DND-41 (cell line): Measurements from ENCODE around the gene SECISBP2.

ENCODE experiments used
- ATAC-seq: fragments of 200-7000 bp; cut with Tn5 transposase; 3 replicates; pipeline ENCODE4 v1.9.1; 2021; ENCODE audit warnings: low read depth; ENCODE audit not compliant: insufficient read depth
- DNase-seq: peaks from one replicate; pipeline ENCODE4 v3.0.0-alpha.2; 2020
- H2AFZ ChIP-seq: 2 replicates; pipeline ENCODE4 v1.6.0; 2012; ENCODE audit warnings: low read depth, low read length
- H3K27ac ChIP-seq: 2 replicates; pipeline ENCODE4 v1.5.1; 2012; ENCODE audit warnings: low read length, inconsistent platforms
- H3K27me3 ChIP-seq: fragments of 200-600 bp; sonication (generic); 2 replicates; pipeline ENCODE4 v1.6.0; 2012; ENCODE audit warnings: low read length, mild to moderate bottlenecking, inconsistent platforms; ENCODE audit not compliant: insufficient read depth, poor library complexity
- H3K36me3 ChIP-seq: 2 replicates; pipeline ENCODE4 v1.5.1; 2012; ENCODE audit warnings: low read length, inconsistent platforms; ENCODE audit not compliant: insufficient read depth
- H3K4me1 ChIP-seq: 2 replicates; pipeline ENCODE4 v1.5.1; 2012; ENCODE audit warnings: mild to moderate bottlenecking, low read length; ENCODE audit not compliant: insufficient read depth
- H3K4me2 ChIP-seq: 2 replicates; pipeline ENCODE4 v1.6.0; 2012; ENCODE audit warnings: mild to moderate bottlenecking, moderate library complexity, low read length, inconsistent platforms; ENCODE audit not compliant: insufficient read depth
- H3K4me3 ChIP-seq, 2 experiments: fragments of 200-600 bp in 1 of 2; shearing (Covaris generic) in 1 of 2; 2 replicates each; pipeline ENCODE4 v1.5.1; 2012 to 2016; ENCODE audit warnings: inconsistent platforms in 2 of 2, low read length in 2 of 2, mild to moderate bottlenecking in 2 of 2, low read depth in 1 of 2, moderate library complexity in 1 of 2
- H3K79me2 ChIP-seq: 2 replicates; pipeline ENCODE4 v1.6.0; 2012; ENCODE audit warnings: low read length, inconsistent platforms; ENCODE audit not compliant: insufficient read depth
- H3K9ac ChIP-seq: 2 replicates; pipeline ENCODE4 v1.6.0; 2012; ENCODE audit warnings: low read depth, mild to moderate bottlenecking, inconsistent platforms, low read length, moderate library complexity
- H3K9me3 ChIP-seq: 2 replicates; pipeline ENCODE4 v1.5.1; 2012; ENCODE audit warnings: low read length, moderate library complexity, mild to moderate bottlenecking, inconsistent platforms; ENCODE audit not compliant: insufficient read depth, severe bottlenecking
- H4K20me1 ChIP-seq: 2 replicates; pipeline ENCODE4 v1.6.0; 2012; ENCODE audit warnings: low read length; ENCODE audit not compliant: insufficient read depth
- EZH2 ChIP-seq: IDR thresholded peaks from 3 replicates; pipeline ENCODE4 v1.6.1; 2012; ENCODE audit warnings: borderline replicate concordance, low read depth, mild to moderate bottlenecking, moderate library complexity, low read length, inconsistent platforms; ENCODE audit not compliant: severe bottlenecking
- TF ChIP-seq, protein P1 (sequence below): IDR thresholded peaks from 2 replicates; pipeline ENCODE4 v1.5.1; 2012; ENCODE audit warnings: borderline replicate concordance, low read length, moderate library complexity, mild to moderate bottlenecking; ENCODE audit not compliant: poor library complexity, severe bottlenecking; ENCODE audit errors: extremely low read depth

The SECISBP2 gene

DNA sequence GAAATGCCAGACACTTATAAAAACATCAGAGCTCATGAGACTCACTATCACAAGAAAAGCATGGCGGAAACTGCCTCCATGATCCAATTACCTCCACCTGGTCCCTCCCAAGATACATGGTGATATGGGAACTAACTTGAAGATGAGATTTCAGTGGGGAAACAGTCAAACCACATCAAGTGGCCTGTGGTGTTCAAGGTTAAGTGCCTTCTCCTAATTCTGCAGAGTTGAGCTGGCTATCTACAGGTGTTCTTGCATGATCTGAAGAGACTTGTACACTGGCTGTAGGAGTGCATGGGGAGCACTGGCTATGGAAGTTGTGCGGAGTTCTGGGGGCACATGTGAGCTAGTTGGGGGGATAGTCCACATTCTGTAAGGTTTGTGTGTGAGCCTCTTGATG is 41.3 kb upstream of the SECISBP2 start:
- Histone ChIP-seq H3K4me2 (peak overlapping the region; percentile 49), H2AFZ (no peak overlapping the region; the same call in 1 of the 2 replicates), H3K9me3 (peaks cover 33% of the 10 kb centered on the region), H3K27me3 (no peaks in the 10 kb centered on the region), H4K20me1 (no peaks in the 10 kb centered on the region), H3K4me3 (peak overlapping the region in 1 of 2 experiments; percentile 30; a peak in 2 of 4 replicates), H3K36me3 (no peaks in the 10 kb centered on the region), H3K27ac (peak overlapping the region; percentile 48), H3K79me2 (no peaks in the 10 kb centered on the region), H3K4me1 (peaks cover 30% of the 10 kb centered on the region), H3K9ac (no peak overlapping the region)
- DNase-seq (peak; percentile 75), ATAC-seq (peak; percentile 88)
- TF ChIP-seq, protein P1, sequence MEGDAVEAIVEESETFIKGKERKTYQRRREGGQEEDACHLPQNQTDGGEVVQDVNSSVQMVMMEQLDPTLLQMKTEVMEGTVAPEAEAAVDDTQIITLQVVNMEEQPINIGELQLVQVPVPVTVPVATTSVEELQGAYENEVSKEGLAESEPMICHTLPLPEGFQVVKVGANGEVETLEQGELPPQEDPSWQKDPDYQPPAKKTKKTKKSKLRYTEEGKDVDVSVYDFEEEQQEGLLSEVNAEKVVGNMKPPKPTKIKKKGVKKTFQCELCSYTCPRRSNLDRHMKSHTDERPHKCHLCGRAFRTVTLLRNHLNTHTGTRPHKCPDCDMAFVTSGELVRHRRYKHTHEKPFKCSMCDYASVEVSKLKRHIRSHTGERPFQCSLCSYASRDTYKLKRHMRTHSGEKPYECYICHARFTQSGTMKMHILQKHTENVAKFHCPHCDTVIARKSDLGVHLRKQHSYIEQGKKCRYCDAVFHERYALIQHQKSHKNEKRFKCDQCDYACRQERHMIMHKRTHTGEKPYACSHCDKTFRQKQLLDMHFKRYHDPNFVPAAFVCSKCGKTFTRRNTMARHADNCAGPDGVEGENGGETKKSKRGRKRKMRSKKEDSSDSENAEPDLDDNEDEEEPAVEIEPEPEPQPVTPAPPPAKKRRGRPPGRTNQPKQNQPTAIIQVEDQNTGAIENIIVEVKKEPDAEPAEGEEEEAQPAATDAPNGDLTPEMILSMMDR = no peak
- TF ChIP-seq EZH2 = no peak

- no peaks in the 10 kb centered on the region for H3K27me3 ChIP-seq
- peaks cover 30% of the 10 kb centered on the region for H3K4me1 ChIP-seq
- H3K4me2 ChIP-seq = peak overlapping the region; percentile 49
- H3K79me2 ChIP-seq = no peaks in the 10 kb centered on the region
- H3K27ac ChIP-seq = peak overlapping the region; percentile 48
- peak overlapping the region; percentile 14; the same call in 1 of the 2 replicates for H2AFZ ChIP-seq
- DNase-seq (peak; percentile 70), ATAC-seq (peak; percentile 82)
- peaks cover 33% of the 10 kb centered on the region for H3K9me3 ChIP-seq
- TF ChIP-seq EZH2 = no peak
- TF ChIP-seq, protein P1 = no peak
- no peaks in the 10 kb centered on the region for H4K20me1 ChIP-seq
- no peak overlapping the region for H3K9ac ChIP-seq
- H3K36me3 ChIP-seq = no peaks in the 10 kb centered on the region
- H3K4me3 ChIP-seq = peak overlapping the region in 1 of 2 experiments; percentile 30; a peak in 2 of 4 replicates
Measured at GRCh38 chr9:89277454-89277853, 40.8 kb upstream of the SECISBP2 start.

- H2AFZ ChIP-seq = no peak overlapping the region
- DNase-seq = no peak
- H3K27ac ChIP-seq = no peak overlapping the region
- peaks cover 30% of the 10 kb centered on the region for H3K4me1 ChIP-seq
- H3K4me2 ChIP-seq = no peak overlapping the region
- H3K4me3 ChIP-seq = no peak overlapping the region
- peaks cover 23% of the 10 kb centered on the region for H3K9me3 ChIP-seq
- ATAC-seq = no peak
- H3K36me3 ChIP-seq = no peaks in the 10 kb centered on the region
- H4K20me1 ChIP-seq = no peaks in the 10 kb centered on the region
- H3K79me2 ChIP-seq = no peaks in the 10 kb centered on the region
- no peaks in the 10 kb centered on the region for H3K27me3 ChIP-seq
- TF ChIP-seq EZH2 = no peak
- TF ChIP-seq, protein P1 = no peak
- no peak overlapping the region for H3K9ac ChIP-seq
Measured at GRCh38 chr9:89278551-89278950, 39.7 kb upstream of the SECISBP2 start.

GRCh38 chr9:89278997-89279739 is 39.1 kb upstream of the SECISBP2 start:
- H3K27me3 ChIP-seq = no peaks in the 10 kb centered on the region
- H4K20me1 ChIP-seq = no peaks in the 10 kb centered on the region
- no peaks in the 10 kb centered on the region for H3K79me2 ChIP-seq
- no peaks in the 10 kb centered on the region for H3K36me3 ChIP-seq
- no peak overlapping the region for H2AFZ ChIP-seq
- peak; percentile 48 for ATAC-seq
- H3K4me2 ChIP-seq = no peak overlapping the region
- no peak overlapping the region for H3K4me3 ChIP-seq
- peaks cover 16% of the 10 kb centered on the region for H3K9me3 ChIP-seq
- H3K9ac ChIP-seq = no peak overlapping the region
- TF ChIP-seq EZH2 = no peak
- TF ChIP-seq, protein P1 = peak; percentile 80
- H3K4me1 ChIP-seq = peaks cover 30% of the 10 kb centered on the region
- peak; percentile 15 for DNase-seq
- no peak overlapping the region for H3K27ac ChIP-seq
